Activated gamma-delta T cell treated with anti-CD3 and anti-CD28 coated beads, Interleukin-2, amount 50 U/mL, for 16 hours (primary cell): ENCODE results near the gene CAMTA1.

Experiments
- DNase-seq: peaks from one replicate; pipeline ENCODE4 v3.0.0-alpha.2; 2020; ENCODE audit warnings: low read depth

Gene CAMTA1

GRCh38 chr1:7558921-7559869, 773.9 kb downstream of the CAMTA1 start:
- DNase-seq = no peak

- no peak for DNase-seq
These were observed 774.9 kb downstream of the CAMTA1 start for GRCh38 chr1:7560128-7560527.

- DNase-seq = no peak
These were observed 775.4 kb downstream of the CAMTA1 start for GRCh38 chr1:7560601-7561181.

GRCh38 chr1:7561331-7561921, 776.2 kb downstream of the CAMTA1 start:
- DNase-seq = no peak

DNA sequence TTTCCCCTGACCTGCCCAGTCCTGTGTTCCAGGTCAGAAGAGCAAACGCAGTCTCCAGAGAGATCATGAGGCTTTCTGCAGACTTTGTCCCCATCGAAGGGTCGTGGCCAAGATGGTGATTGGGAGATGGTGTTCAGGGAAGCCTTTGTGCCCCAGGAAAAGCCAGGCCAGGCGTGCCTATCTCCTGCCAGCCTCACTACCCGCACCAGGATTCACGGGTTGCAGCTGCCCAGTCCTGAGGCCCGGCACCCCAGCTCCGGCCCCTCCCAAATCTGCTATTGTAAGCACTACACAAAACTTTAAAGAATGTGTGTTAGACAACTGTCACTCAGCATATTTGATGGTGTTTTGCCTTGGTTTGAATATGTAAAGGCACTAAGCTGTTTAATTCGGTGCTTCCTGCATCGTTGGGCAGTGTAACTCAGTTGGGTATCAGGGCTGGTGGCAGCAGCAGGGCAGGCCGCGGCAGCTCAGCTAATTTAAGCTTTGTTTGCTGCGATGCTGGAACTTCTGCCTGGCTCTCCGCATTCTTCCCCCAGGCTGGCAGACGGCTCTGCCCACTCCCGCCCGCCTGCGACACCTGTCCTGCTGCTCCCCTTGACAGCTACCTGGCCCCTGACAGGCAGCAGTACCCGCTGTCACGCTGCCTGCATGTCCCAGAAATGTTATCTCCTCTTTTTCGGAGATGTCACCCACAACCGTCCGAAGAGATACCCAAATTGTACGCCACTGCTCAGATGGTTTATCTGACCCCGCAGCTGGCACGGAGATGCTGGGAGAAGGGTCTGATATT, 776.9 kb downstream of the CAMTA1 start:
- DNase-seq = no peak

GRCh38 chr1:7562729-7563605, 777.7 kb downstream of the CAMTA1 start:
- no peak for DNase-seq

DNA sequence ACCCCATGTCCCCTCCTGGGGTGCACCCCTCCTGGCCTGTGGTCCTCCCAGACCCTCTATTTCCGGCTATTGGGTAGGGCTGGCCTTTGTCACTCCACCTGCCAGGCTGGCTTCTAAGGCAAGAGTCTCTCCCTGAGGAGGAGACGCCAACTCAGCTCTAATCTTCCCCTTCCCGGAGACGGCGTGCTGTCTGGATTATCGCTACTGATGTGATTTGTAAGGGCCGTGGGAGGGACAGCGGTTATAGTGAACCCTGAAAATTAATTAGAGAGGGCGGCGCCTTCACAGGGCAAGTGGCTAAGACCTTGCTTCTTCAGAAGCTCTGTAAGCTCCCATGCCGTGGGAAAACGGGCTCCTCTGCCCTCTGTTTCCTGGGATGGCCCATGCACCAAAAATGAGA, 778.9 kb downstream of the CAMTA1 start:
- no peak for DNase-seq

DNA sequence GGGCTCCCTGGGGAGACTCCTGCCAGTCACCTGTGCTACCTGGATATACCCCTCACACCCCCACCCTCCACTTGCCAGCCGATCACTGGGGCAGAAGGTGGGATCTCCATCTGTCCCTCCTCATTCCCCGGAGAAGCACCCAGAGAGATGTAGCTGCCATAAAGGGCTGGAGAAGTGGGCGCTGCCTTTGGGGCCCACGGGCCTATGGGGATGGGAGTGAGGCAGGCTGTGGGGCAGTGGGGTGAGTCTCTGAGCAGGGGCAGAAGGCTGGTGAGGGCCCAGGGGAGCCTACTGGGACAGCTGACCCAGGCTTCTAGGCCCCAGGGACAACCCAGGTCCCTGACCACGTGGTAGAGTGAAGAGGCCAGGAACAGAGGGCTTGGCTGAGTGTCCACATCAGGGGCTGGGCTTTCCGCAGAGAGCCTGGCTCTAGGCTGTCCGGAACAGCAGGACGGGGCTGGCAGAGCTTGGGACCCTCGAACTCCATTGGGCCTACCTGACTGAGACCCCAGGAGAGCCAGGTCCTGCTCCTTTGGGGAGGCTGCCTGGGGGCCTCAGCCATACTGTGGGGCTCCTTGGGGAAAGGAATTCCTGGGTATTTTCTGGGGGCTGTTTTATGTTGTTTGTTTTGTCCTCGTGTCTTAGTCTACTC, 780.0 kb downstream of the CAMTA1 start:
- no peak for DNase-seq

DNA sequence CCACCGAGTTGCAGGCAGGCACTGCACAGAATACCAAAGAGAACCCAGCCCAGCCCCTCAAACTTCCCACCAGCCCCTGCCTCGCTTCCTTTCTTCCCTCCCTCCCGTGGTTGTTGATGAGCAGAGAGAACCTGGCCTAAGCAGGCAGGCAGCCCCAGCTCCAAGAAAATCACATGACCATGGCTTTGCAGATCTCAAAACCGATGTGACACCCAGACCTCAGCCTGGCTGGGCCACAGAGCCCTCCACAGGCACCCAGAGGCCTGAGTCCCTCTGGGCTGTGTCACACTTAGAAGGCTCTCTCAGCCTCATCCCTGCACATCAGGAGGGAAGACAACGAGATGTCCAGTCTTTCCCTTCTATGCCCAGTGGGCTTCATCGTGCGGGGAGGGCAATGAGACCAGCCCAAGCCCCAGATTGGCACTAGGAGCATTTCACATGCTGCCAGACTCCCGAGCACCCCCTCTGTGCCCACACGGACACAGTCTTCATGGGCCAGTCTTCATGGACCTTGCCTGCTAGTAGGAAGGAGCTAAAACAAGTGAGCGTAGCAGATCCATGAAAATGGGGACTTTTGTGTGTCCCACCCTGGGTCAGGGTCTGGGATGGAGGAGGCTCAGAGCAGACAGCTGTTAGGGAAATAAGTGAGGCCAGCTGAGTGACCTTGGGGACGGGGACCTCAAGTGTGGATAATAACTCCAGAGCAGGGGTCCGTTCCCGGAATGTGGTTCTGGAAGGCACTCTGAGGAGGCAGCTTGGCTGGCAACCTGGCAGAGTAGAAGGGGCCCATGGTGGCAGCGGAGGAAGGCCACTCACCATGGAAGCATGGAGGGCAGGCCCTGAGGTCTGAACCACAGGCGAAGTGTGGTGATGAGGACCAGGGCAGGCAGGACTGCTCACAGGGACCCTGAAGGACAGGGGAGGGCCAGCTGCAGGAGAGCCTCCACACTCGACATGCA, 781.4 kb downstream of the CAMTA1 start:
- no peak for DNase-seq

DNA sequence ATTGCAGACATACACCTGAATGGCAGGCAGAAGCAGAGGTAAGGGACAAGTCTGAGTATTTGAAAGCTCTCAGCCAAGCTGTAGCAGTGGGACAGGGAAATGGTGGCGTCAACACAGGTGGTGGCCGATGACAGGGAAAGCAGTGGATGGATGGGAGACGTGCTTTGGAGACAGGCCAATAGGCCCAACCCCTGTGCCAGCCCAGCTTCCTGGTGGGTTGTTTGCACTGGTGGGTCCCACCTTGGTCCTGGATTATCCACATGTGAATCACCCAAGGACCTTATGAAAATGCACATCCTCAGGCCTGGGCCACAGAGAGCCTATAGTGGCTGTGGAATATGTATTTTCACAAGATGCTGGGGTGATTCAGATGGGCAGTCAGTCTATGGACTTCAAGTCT, 782.1 kb downstream of the CAMTA1 start:
- no peak for DNase-seq

DNA sequence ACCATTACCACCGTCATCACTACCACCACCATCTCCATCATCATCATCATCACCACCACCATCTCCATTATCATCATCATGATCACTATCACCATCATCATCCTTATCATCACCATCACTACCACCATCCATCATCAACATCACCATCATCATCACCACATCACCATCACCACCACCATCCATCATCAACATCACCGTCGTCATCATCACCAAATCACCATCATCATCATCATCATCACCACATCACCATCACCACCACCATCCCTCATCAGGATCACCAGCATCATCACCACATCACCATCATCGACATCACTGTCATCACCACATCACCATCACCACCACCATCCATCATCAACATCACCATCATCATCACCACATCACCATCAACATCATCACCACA, 782.8 kb downstream of the CAMTA1 start:
- DNase-seq = no peak

DNA sequence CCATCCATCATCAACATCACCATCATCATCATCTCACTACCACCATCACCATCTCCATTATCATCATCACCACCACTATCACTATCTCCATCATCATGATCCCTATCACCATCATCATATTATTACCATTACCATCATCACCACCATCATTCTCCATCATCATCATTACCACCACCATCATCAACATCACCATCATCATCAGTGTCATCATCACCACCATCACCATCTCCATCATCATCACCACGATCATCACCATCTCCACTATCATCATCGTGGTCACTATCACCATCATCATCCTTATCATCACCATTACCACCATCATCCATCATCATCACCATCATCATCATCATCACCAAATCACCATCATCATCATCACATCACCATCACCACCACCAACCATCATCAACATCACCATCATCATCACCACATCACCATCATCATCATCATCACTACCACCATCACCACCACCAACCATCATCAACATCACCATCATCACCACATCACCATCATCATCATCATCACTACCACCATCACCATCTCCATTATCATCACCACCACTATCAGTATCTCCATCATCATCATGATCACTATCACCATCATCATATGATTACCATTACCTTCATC, 783.8 kb downstream of the CAMTA1 start:
- DNase-seq = no peak

DNA sequence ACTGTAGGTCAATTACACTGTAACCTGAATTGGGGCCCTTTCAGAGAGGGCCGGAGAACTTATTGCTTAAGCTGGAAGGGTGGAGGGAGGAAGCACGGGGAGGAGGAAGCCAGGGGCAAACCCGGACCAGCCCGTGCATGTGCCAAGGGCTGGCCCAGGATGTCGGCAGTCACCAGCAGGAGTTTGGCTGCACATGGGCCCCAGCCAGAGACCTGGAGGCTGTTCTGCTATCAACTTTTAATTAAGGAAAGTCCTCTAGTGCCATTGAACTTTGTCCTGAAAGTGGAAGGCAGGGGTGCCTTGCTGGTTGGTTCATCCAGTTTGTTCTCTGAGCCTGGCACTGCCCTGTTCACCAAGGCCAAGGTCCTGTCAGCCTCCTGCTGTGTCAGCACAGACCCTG, 785.1 kb downstream of the CAMTA1 start:
- no peak for DNase-seq

GRCh38 chr1:7572654-7573152, 787.4 kb downstream of the CAMTA1 start:
- DNase-seq = no peak

- DNase-seq = no peak
These were observed 788.2 kb downstream of the CAMTA1 start for GRCh38 chr1:7573481-7573880.

DNA sequence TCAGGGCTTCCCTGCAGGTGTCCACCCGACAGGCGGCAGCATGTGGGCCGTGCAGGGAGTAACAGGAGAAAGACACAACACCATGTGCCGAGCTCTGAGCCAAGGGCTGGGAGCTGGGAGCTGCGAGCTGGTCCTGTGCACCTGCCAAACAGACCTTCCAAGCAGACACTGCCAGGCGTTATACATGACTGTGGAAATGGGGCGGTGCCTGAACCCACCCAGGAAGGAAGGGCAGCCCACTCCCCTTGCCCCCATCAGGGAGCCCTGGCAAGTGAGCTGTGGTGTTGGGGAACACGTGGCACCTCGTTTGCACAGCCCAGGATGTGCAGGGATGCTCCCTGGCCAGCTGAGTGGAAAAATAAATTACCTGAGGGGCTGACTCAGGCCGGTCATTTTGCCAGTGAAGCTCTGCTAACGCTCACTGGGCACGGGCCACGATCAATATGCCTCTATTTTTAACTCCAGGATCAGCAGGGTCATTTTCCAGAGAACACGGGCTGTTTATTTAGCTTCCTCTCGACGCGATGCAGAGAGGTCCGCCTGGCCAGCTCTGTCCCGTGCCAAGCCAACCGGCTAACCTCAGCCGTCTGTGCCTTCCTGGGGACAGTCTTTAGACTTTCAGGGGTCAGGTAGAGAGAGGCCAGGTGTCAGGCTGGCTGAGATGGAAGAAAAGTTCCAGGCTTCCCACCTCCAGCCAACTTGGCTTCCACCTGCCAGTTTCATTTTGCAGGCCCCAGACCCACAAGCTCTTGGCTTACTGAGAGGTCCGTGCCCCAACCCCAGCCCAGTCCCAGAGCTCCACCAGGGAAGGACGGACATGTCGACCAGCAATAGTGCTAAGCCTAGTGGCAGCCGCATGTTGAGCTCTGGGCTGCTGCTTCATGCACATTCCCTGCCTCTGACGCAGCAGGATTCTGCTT, 789.1 kb downstream of the CAMTA1 start:
- DNase-seq = no peak

- no peak for DNase-seq
These were observed 789.8 kb downstream of the CAMTA1 start for GRCh38 chr1:7575041-7575400.
